Jurkat, Clone E6-1 (cell line): ENCODE measurements around the gene REN. TPM values are rescaled to one million over a fixed set of nuclear protein-coding genes. Genes with fewer than 3 reads are reported as not detected.

Experiments
- DNase-seq: peaks from one replicate; pipeline ENCODE4 v3.0.0-alpha.2; 2011; ENCODE audit warnings: low read depth, low spot score
- H3K4me3 ChIP-seq: 2 replicates; pipeline ENCODE4 v1.5.1; 2011; ENCODE audit warnings: mild to moderate bottlenecking, low read length, control low read depth, moderate library complexity
- polyA plus RNA-seq: library from polyadenylated mRNA; unstranded; fragments of >200 nt; gene quantifications from one replicate; pipeline ENCODE4 v1.2.1, GENCODE V29; 2012; ENCODE audit warnings: missing spikeins; ENCODE audit not compliant: insufficient read length, insufficient read depth

The REN gene
- polyA plus RNA-seq: not detected

DNA sequence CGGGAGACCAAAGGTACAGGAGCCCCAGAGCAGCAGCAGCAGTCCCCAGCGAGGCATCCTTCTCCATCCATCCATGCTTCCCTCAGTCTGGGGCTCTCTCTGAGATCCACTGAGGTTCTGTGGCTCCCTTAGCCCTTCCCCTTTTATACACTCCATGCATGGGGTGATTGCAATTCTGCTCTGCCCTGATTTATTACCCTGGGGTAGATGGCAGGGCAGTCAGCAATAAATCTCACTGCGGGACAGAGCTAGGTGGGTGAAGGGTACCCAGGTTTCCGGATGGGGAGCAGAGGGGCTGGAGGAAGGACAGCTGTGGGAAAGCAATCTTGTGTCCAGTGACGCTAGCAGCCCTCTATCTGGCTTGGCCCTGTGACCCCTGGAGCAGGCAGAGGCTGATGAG, at the start of gene REN:
Gene REN (minus strand): TSS at position 119 of the 400 bp plus-strand sequence. CDS start 44 bp downstream, at position 75.
- H3K4me3 ChIP-seq: no peak within 1 kb of the TSS
- no peak for DNase-seq

- DNase-seq: no peak
- H3K4me3 ChIP-seq: no peak within 1 kb of the TSS
Observed at GRCh38 chr1:204213668-204214662, 47.8 kb upstream of the REN start, which contains the start of gene GOLT1A. GOLT1A (minus strand) TSS chr1:204213988; CDS start chr1:204213906, 82 bp downstream.

- no peak for DNase-seq
- H3K4me3 ChIP-seq: no peak overlapping the region
Observed at GRCh38 chr1:204212715-204213114, 46.6 kb upstream of the REN start.

- no peak overlapping the region for H3K4me3 ChIP-seq
- DNase-seq: no peak
Observed at GRCh38 chr1:204211046-204211445, 44.9 kb upstream of the REN start.

GRCh38 chr1:204207136-204207616, 41.0 kb upstream of the REN start:
- no peak overlapping the region for H3K4me3 ChIP-seq
- DNase-seq: peak; percentile 25

- H3K4me3 ChIP-seq: no peak overlapping the region
- DNase-seq: no peak
Observed at GRCh38 chr1:204206121-204206520, 40.0 kb upstream of the REN start.

- H3K4me3 ChIP-seq: no peak overlapping the region
- DNase-seq: no peak
Observed at GRCh38 chr1:204205486-204205885, 39.3 kb upstream of the REN start.

GRCh38 chr1:204204944-204205343, 38.8 kb upstream of the REN start:
- DNase-seq: peak; percentile 44
- no peak overlapping the region for H3K4me3 ChIP-seq

DNA sequence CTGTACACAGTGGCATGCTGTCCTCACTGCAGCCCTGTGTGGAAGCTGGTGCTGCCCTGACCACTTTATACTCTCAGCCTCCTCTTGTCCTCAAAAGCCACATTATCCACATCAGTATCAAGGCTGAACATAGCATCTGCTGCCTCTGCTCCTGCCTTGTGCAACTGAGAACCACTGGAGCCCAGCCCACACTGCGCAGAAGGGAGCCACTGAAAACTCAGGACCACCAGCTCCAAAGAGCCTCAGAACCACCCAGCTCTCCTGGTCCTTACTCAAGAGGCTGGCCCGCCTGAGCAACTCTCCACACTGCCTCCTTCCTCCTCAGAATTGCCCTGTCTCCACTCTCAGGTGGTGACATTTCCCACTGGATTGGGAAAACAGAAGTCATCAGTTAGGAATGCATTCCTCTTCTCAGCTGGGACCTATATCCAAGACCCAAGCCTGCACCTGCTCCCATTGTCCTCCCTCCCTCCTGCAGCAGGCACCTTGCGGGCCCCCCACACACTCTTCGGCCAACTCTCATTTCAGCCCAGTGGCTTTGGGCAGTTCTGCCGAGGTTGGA, 37.1 kb upstream of the REN start:
- no peak overlapping the region for H3K4me3 ChIP-seq
- DNase-seq: no peak

GRCh38 chr1:204202481-204202880, 36.3 kb upstream of the REN start:
- no peak overlapping the region for H3K4me3 ChIP-seq
- DNase-seq: no peak

DNA sequence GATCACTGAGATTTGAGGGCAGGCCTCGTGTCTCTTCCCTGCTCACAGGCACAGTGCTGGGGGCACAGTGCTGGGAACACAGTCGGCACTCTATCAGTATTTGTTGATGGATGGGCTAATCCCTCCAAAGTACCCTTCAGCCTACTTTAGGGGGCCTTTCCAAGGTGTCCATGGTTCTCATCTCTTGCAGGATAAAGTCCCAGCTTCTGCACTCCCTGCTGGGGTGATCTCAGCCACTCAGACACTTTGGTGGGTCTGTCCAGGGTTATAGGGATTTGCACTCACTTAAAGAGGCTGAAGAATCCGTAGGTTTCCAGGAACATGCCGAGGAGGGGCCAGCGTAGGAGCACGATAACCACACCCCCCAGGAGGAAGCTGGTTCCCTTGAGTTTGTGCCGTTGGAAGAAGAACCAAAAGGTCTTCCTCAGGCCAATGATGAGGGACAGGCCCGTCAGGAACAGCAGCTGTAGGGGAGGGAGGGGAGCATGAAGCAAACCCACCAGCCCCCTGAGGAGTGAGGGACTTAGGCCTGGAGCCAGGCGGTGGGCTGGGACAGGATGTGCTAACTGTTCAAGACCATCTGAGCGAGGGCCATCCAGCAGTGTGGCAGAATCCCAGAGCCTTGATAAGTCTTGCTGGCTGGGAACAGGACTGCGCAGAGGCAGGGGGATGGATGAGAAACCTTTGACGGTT, 35.4 kb upstream of the REN start:
- H3K4me3 ChIP-seq: no peak overlapping the region
- DNase-seq: no peak

DNA sequence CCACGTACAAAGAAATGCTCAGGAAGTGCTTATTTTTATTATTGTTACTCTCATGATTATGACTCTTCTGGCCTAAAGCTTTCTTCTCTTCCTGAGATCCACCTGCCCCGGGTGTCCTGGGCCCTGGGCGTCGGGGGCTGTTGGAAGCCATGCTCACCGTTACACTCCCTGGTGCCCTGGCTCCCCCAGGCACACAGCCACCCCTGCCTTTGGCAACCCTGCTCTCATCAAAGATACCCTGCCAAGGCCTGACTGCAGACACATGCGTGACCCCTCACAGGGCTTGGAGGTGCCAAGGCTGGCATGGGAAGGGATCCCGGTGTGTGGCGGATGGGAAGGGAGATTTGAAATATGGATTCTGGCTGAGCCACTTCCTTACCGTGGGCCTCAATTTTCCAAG, 33.4 kb upstream of the REN start:
- no peak overlapping the region for H3K4me3 ChIP-seq
- no peak for DNase-seq

DNA sequence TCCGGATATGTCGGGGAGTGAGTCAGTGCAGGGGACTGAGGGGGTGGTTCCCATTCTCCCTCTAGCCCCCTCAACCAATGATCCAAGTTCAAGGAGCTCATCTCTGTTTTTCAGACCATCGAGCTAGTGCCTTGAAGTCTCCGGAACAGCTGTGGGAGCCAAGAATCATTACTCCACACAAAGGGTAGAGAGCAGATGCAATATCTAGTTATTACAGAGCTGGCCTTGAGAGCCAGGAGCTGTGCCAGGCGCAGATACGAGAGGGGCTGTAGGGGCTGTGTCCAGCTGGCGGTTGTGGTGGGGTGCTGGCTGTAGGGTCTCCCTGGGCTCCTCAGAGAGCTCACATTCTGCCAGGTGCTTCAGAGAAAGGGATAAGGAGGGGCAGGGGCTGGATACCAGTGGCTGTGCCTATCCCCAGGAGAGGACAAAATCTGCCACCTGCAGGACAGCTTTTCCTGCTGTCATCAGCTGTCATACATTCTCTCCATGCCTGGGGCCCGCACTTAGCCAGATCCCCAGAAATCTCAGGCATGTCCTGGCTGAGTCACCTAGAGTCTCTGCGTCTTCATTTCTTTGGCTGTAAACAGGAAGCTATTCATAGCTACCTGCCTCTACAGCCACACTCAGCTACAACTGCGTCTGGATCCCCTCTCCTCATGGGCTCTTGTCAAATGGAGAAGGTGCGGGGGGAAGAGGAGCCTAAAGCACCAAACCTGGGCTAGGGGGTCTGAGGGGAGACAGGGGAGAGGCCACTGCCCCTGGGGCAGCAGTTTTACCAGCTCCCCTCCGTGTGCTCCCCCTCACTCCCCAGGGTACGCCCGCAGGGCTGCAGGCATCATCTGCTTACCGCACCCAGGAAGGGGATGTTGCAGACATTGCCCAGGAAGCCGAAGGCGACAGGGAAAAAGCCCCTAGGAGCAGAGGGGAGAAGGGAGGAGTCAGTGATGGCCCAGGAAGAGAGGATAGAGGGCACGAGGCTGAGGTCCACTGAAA, 32.5 kb upstream of the REN start:
- no peak for DNase-seq
- no peak overlapping the region for H3K4me3 ChIP-seq

DNA sequence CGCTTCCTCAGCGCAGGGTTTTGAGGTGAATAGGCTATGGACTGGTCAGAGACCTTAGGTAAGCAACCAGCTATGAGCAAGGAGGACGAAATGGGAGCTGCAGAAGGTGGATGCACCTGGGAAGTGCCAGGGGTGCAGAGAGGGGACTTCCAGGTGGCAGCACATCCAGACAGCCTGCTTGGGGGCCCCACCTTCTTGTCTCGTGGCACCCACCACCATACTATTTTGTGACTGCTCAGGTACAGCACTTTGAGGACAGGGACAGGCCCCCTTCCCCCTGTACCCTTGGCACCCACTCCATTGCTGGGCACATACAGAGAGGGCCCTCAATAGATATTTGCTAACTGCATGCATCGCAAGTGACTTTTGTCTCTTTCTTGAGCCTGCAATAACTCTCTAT, 30.9 kb upstream of the REN start:
- H3K4me3 ChIP-seq: no peak overlapping the region

GRCh38 chr1:204196068-204196795, 30.1 kb upstream of the REN start, which contains the start of gene KISS1:
KISS1 (minus strand) TSS chr1:204196491; CDS start chr1:204192876, 3,615 bp downstream.
- no peak within 1 kb of the TSS for H3K4me3 ChIP-seq
- no peak for DNase-seq

More for the DNA sequence above, 30.9 kb upstream of the REN start:
- DNase-seq: no peak

GRCh38 chr1:204194771-204195170, 28.6 kb upstream of the REN start:
- peak; percentile 22 for DNase-seq
- H3K4me3 ChIP-seq: no peak overlapping the region

DNA sequence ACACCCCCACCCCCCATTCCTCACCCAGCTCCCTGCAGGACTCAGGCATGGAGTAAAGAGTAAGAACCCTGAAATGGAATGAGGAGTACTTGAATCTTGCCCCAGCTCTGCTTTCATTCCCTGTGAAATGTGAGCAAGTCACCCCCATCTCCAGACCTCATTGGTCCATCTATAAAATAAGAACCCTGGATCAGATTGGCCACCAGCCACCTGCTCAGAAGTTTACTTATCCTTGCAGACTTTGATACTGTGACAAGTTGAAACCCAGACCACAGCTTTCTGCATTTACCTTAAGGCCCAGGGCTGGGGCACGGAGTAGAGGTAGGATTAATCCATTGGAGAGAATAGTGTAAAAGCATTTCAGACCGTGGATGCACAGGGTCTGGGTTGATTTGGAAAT, 27.9 kb upstream of the REN start:
- no peak for DNase-seq
- no peak overlapping the region for H3K4me3 ChIP-seq
